Cardiac muscle cell (in vitro differentiated cells and primary cell): ENCODE data around the gene LRRFIP2. TPM values are rescaled to one million over a fixed set of nuclear protein-coding genes. Genes with fewer than 3 reads are reported as not detected.
"Not testable (repeated sequence)": the region's sequence is repeated elsewhere in the genome, so short reads cannot be mapped to it uniquely, and the experiment has no call there.

Experiments used
- DNase-seq, 2 donors: peaks; one replicate each; pipeline versions ENCODE4 v3.0.0 to v3.0.0-alpha.2; 2010 to 2017; ENCODE audit warnings: low read depth in 1 of 2, low spot score in 1 of 2
- H3K27ac ChIP-seq: fragments of 200-600 bp; sonication (generic); 2 replicates; pipeline ENCODE4 v1.5.1; 2016
- H3K27me3 ChIP-seq: fragments of 200-600 bp; sonication (generic); 2 replicates; pipeline ENCODE4 v1.6.0; 2016; ENCODE audit warnings: control low read depth
- H3K36me3 ChIP-seq: fragments of 200-600 bp; sonication (generic); 2 replicates; pipeline ENCODE4 v1.5.1; 2016; ENCODE audit warnings: control low read depth
- H3K4me1 ChIP-seq: fragments of 200-600 bp; sonication (generic); 2 replicates; pipeline ENCODE4 v1.8.1; 2017; ENCODE audit warnings: low read depth, mild to moderate bottlenecking, mixed run types
- H3K4me3 ChIP-seq: fragments of 200-600 bp; sonication (generic); 2 replicates; pipeline ENCODE4 v1.5.1; 2016; ENCODE audit warnings: mild to moderate bottlenecking
- H3K9me3 ChIP-seq: fragments of 200-600 bp; sonication (generic); 2 replicates; pipeline ENCODE4 v1.5.1; 2017; ENCODE audit warnings: low read depth, mild to moderate bottlenecking, control low read depth
- CTCF ChIP-seq: IDR thresholded peaks from 2 replicates; pipeline ENCODE4 v1.5.1; 2012; ENCODE audit warnings: low read depth, mild to moderate bottlenecking, low read length
- polyA plus RNA-seq: library from polyadenylated mRNA; unstranded; fragments of >200 nt; fragmentation: Nextera tagmentation; extraction: Ambion mirVana; gene quantifications from 2 replicates; pipeline ENCODE4 v1.2.1, GENCODE V29; 2016
- total RNA-seq: library from RNA; depleted of rRNA; stranded (reverse); fragments of >200 nt; gene quantifications from 2 replicates; pipeline ENCODE4 v1.2.3, GENCODE V29; 2016

Gene LRRFIP2
- 61.2 and 92.6 TPM in 2 replicates for total RNA-seq
- 55.9 and 68.2 TPM in 2 replicates for polyA plus RNA-seq

DNA sequence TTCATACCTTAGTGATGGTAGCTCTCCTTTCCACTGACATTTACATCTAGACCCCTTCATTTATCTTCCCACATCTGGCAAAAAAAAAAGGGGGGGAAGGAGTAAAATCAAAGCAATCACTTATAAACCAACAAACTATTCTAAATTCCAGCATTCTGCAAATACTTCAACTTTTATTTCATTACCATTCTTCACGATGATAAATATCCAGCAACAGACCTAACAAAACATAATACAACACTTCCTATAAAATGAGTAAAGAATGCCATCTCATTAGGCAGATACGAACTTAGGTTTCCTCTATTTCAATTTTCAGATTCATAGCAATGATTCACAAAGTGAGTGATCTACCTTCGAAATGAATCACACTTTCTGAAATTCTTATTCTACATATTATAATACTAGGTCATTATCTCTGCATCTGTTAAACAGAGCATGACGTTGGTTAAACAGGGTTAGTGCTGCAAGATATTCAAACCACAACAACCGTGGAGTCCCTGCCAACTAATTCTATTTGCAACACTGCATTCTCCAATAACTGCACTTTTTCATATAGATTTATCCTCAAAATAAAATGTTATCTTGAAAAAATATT is at the start of gene LRRFIP2:
Gene LRRFIP2, minus strand, starts transcription at position 51 of the 595 bp plus-strand sequence. CDS start 25,599 bp downstream, outside the sequence.
- DNase-seq, result peak in 1 of 2 donors; percentile 70
- TF ChIP-seq CTCF, result no peak
- H3K4me3 ChIP-seq, result peak within 1 kb of the TSS; percentile 77

GRCh38 chr3:37223576-37223975 is 49.2 kb upstream of the LRRFIP2 start:
- H3K27me3 ChIP-seq, result no peaks in the 10 kb centered on the region

More for the DNA sequence above, at the start of gene LRRFIP2:
- Histone ChIP-seq H3K36me3 (no peaks in the 10 kb centered on the region), H3K27ac (peak within 1 kb of the TSS; percentile 92), H3K4me1 (peaks cover 12% of the 10 kb centered on the region), H3K27me3 (no peaks in the 10 kb centered on the region), H3K9me3 (no peaks in the 10 kb centered on the region)

GRCh38 chr3:37223141-37223558 is 48.8 kb upstream of the LRRFIP2 start:
- TF ChIP-seq CTCF, result no peak
- no peaks in the 10 kb centered on the region for H3K36me3 ChIP-seq
- no peak for DNase-seq
- no peaks in the 10 kb centered on the region for H3K9me3 ChIP-seq
- H3K4me1 ChIP-seq, result no peaks in the 10 kb centered on the region
- no peak overlapping the region for H3K27ac ChIP-seq
- H3K4me3 ChIP-seq, result no peak overlapping the region
- H3K27me3 ChIP-seq, result no peaks in the 10 kb centered on the region

More at GRCh38 chr3:37223576-37223975, 49.2 kb upstream of the LRRFIP2 start:
- Histone ChIP-seq H3K27ac (no peak overlapping the region), H3K4me1 (no peaks in the 10 kb centered on the region), H3K36me3 (no peaks in the 10 kb centered on the region), H3K4me3 (no peak overlapping the region), H3K9me3 (no peaks in the 10 kb centered on the region)
- TF ChIP-seq CTCF, result no peak
- DNase-seq, result no peak

DNA sequence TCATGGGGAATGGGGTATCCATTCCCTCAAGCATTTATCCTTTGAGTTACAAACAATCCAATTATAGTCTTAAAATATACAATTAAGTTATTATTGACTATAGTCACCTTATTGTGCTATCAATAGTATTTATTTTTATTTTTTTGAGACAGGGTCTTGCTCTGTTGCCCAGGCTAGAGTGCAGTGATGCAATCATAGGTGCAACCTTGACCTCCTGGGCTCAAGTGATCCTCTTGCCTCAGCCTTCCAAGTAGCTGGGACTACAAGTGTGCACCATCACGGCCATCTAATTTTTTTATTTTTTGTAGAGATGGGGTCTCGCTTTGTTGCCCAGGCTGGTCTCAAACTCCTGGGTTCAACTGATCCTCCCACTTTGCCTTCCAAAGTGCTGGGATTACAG is 48.2 kb upstream of the LRRFIP2 start:
- not testable (repeated sequence) for DNase-seq, H3K36me3 ChIP-seq, H3K4me3 ChIP-seq, H3K27ac ChIP-seq, H3K9me3 ChIP-seq, H3K4me1 ChIP-seq, H3K27me3 ChIP-seq

- Histone ChIP-seq H3K4me3 (no peak overlapping the region), H3K9me3 (no peaks in the 10 kb centered on the region), H3K27me3 (no peaks in the 10 kb centered on the region), H3K4me1 (no peaks in the 10 kb centered on the region), H3K36me3 (no peaks in the 10 kb centered on the region), H3K27ac (no peak overlapping the region)
- no peak for TF ChIP-seq CTCF
- DNase-seq, result peak in 1 of 2 donors; percentile 54
Observed at GRCh38 chr3:37221407-37221806, 47.0 kb upstream of the LRRFIP2 start.

DNA sequence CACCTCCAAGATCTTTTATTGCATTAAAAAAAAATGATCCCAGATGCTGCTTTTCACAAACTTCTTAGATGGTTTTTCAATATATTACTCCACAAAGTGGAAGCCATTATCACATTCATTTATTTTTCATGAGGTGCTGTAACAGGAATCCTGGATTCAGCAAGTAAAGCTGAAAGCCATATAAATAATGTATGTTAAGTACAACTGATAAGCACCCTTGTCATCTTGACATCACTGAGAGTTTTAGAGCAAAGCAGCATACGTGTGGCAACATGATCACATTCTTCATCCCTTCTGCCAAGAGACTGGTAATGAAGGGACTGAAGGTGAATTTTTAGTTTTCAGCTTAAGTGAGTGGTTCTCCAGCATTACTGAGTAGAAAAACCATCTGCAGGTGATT is 44.9 kb upstream of the LRRFIP2 start:
- Histone ChIP-seq H3K27me3 (no peaks in the 10 kb centered on the region), H3K36me3 (no peaks in the 10 kb centered on the region), H3K27ac (no peak overlapping the region), H3K9me3 (no peaks in the 10 kb centered on the region), H3K4me3 (no peak overlapping the region), H3K4me1 (no peaks in the 10 kb centered on the region)
- no peak for DNase-seq
- no peak for TF ChIP-seq CTCF
